Left renal pelvis (tissue), 4 donors: ENCODE data around the gene SMPDL3B. TPM values are rescaled to one million over a fixed set of nuclear protein-coding genes. Genes with fewer than 3 reads are reported as not detected.

ENCODE experiments used
- polyA plus RNA-seq, 4 donors: library from polyadenylated mRNA; unstranded; fragments of 120-200 nt; gene quantifications; one replicate each; pipeline ENCODE4 v1.2.1, GENCODE V29; 2013; ENCODE audit not compliant: insufficient read length in 4 of 4

SMPDL3B gene
- polyA plus RNA-seq, 4 donors = 0.93 to 13.3 (median 11.0) TPM

Other genes with a start within 250 kb of the SMPDL3B start
- gene FAM76A, start 209.0 kb upstream of the SMPDL3B start, polyA plus RNA-seq = 10 to 100 TPM; 11.9 to 16.7 (median 14.5) TPM
- 10 to 100 TPM; 45.7 to 53.0 (median 50.4) TPM for gene STX12, start 161.8 kb upstream of the SMPDL3B start, polyA plus RNA-seq
- gene PPP1R8, start 104.2 kb upstream of the SMPDL3B start, polyA plus RNA-seq = 10 to 100 TPM; 51.3 to 63.3 (median 55.7) TPM
- gene THEMIS2, start 62.5 kb upstream of the SMPDL3B start, polyA plus RNA-seq = 1 to 10 TPM; 3.4 to 4.2 (median 3.5) TPM
- gene RPA2, start 20.4 kb upstream of the SMPDL3B start, polyA plus RNA-seq = 10 to 100 TPM; 57.8 to 68.0 (median 62.8) TPM
- 1 to 10 TPM; 7.9 to 9.7 (median 8.3) TPM for gene XKR8, start 25.0 kb downstream of the SMPDL3B start, polyA plus RNA-seq
- 10 to 100 TPM; 16.9 to 58.0 (median 57.7) TPM for gene EYA3, start 153.6 kb downstream of the SMPDL3B start, polyA plus RNA-seq
- 1 to 10 TPM; 2.1 to 3.3 (median 2.6) TPM for gene PTAFR, start 241.7 kb downstream of the SMPDL3B start, polyA plus RNA-seq